ENCODE data around the gene NDE1.

- TF ChIP-seq CTCF (conservative IDR thresholded peaks at IDR 0.05; ENCODE audit: low read length) (no peak), EZH2phosphoT487 (IDR thresholded peaks at IDR 0.05; ENCODE audit: borderline replicate concordance, low read depth, low read length) (no peak)
These were observed 79.1 kb downstream of the NDE1 start for GRCh38 chr16:15729152-15729551.

Data from OCI-LY7 (cell line).